HG03342 (cell line): ENCODE data around the gene FXYD3.

Source experiments
- ATAC-seq: cut with Tn5 transposase; IDR thresholded peaks from one replicate; pipeline ENCODE4 v1.9.1; 2021; ENCODE audit warnings: mild to moderate bottlenecking, moderate library complexity; ENCODE audit not compliant: unreplicated experiment

Gene FXYD3

GRCh38 chr19:35115177-35115951 lies at the start of gene FXYD3:
Gene FXYD3 (plus strand): TSS chr19:35115823. CDS start chr19:35119377, 3,554 bp downstream.
- ATAC-seq: no peak

- ATAC-seq: no peak
Observed at GRCh38 chr19:35066121-35066520, 49.5 kb upstream of the FXYD3 start.

- peak; percentile 77 for ATAC-seq
Observed at GRCh38 chr19:35066691-35067563, 48.7 kb upstream of the FXYD3 start.

- ATAC-seq: no peak
Observed at GRCh38 chr19:35068941-35069634, 46.5 kb upstream of the FXYD3 start.

GRCh38 chr19:35069696-35070095 lies 45.9 kb upstream of the FXYD3 start:
- ATAC-seq: no peak

GRCh38 chr19:35070471-35070870 lies 45.2 kb upstream of the FXYD3 start:
- ATAC-seq: no peak

GRCh38 chr19:35073516-35073915 lies 42.1 kb upstream of the FXYD3 start:
- ATAC-seq: no peak

GRCh38 chr19:35073941-35074340 lies 41.7 kb upstream of the FXYD3 start:
- ATAC-seq: no peak

GRCh38 chr19:35074426-35075201 lies 41.0 kb upstream of the FXYD3 start:
- ATAC-seq: no peak

GRCh38 chr19:35075202-35076025 lies 40.2 kb upstream of the FXYD3 start:
- no peak for ATAC-seq

- no peak for ATAC-seq
Observed at GRCh38 chr19:35076026-35076370, 39.6 kb upstream of the FXYD3 start.

GRCh38 chr19:35076657-35077056 lies 39.0 kb upstream of the FXYD3 start:
- no peak for ATAC-seq

- ATAC-seq: no peak
Observed at GRCh38 chr19:35077411-35078223, 38.0 kb upstream of the FXYD3 start.

GRCh38 chr19:35079826-35080225 lies 35.8 kb upstream of the FXYD3 start:
- no peak for ATAC-seq

GRCh38 chr19:35080613-35081170 lies 34.9 kb upstream of the FXYD3 start:
- no peak for ATAC-seq

GRCh38 chr19:35081201-35081600 lies 34.4 kb upstream of the FXYD3 start:
- no peak for ATAC-seq

- no peak for ATAC-seq
Observed at GRCh38 chr19:35083691-35084508, 31.7 kb upstream of the FXYD3 start.

- no peak for ATAC-seq
Observed at GRCh38 chr19:35084509-35084762, 31.2 kb upstream of the FXYD3 start.
